ENCODE measurements around the gene CSKMT.

GRCh38 chr11:62621027-62621566, 44.0 kb upstream of the CSKMT start:
- TF ChIP-seq CTCF (IDR thresholded peaks at IDR 0.05) (no peak), POLR2A (IDR thresholded peaks at IDR 0.05) (no peak)

Measured in right lobe of liver (tissue), 4 donors.